Measurements from ENCODE around the gene CPLX3. TPM values are rescaled to one million over a fixed set of nuclear protein-coding genes. Genes with fewer than 3 reads are reported as not detected.

The CPLX3 gene
- total RNA-seq, 1 donor from 2014 or later = not detected

DNA sequence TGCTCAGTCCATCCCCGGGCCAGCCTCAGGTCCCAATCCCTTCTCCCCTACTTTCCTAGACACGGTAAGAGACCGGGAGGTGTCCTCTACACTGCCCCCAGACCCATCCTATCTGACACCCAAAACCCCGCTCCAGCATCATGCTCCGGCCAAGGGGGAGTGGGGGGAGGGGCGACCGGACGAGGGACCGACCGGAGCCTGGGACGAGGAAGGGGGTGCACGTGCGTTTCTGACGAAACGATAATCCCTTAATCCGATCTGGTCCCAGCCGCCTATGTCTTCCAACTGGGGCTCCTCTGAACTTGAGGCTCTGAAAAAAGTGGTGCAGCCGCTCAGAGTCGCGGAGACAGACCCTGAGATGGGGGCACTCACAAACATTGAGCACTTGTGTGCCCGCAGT lies 494 bp downstream of the CPLX3 start:
- peaks cover 43% of the 10 kb centered on the region for H3K27me3 ChIP-seq (ENCODE audit: control insufficient read depth, insufficient read depth, low read length)
- DNase-seq (ENCODE audit: low read depth) = no peak
- H3K4me3 ChIP-seq (ENCODE audit: low read depth, low read length) = no peak overlapping the region
- H3K36me3 ChIP-seq (ENCODE audit: control insufficient read depth, insufficient read depth, low read length) = no peaks in the 10 kb centered on the region
- TF ChIP-seq, protein P1, sequence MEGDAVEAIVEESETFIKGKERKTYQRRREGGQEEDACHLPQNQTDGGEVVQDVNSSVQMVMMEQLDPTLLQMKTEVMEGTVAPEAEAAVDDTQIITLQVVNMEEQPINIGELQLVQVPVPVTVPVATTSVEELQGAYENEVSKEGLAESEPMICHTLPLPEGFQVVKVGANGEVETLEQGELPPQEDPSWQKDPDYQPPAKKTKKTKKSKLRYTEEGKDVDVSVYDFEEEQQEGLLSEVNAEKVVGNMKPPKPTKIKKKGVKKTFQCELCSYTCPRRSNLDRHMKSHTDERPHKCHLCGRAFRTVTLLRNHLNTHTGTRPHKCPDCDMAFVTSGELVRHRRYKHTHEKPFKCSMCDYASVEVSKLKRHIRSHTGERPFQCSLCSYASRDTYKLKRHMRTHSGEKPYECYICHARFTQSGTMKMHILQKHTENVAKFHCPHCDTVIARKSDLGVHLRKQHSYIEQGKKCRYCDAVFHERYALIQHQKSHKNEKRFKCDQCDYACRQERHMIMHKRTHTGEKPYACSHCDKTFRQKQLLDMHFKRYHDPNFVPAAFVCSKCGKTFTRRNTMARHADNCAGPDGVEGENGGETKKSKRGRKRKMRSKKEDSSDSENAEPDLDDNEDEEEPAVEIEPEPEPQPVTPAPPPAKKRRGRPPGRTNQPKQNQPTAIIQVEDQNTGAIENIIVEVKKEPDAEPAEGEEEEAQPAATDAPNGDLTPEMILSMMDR (IDR thresholded peaks at IDR 0.05; ENCODE audit: insufficient read depth, low read length, poor library complexity, severe bottlenecking) = no peak

DNA sequence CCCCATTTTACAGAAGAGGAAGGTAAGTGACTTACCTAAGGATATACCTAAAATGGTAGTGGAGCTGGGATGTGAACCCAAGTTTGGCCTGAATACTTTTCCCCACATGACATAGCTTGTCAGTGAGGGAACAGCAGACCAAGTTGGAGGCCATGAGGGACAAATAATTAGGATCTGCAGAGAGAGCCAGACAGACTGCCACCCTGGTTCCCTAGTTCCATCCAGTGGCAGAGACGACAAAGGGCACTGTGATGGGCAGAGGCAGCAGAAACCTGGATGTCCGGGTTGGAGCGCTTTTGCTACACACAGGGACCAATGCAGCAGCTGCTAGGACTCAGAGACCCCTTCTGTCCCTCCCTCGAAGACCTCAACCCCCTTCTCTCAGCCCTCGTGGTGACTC lies 1.2 kb downstream of the CPLX3 start:
- DNase-seq (ENCODE audit: low read depth) = no peak
- Histone ChIP-seq H3K27me3 (ENCODE audit: control insufficient read depth, insufficient read depth, low read length) (peaks cover 43% of the 10 kb centered on the region), H3K36me3 (ENCODE audit: control insufficient read depth, insufficient read depth, low read length) (no peaks in the 10 kb centered on the region), H3K4me3 (ENCODE audit: low read depth, low read length) (no peak overlapping the region)
- TF ChIP-seq, protein P1 (IDR thresholded peaks at IDR 0.05; ENCODE audit: insufficient read depth, low read length, poor library complexity, severe bottlenecking) = no peak

DNA sequence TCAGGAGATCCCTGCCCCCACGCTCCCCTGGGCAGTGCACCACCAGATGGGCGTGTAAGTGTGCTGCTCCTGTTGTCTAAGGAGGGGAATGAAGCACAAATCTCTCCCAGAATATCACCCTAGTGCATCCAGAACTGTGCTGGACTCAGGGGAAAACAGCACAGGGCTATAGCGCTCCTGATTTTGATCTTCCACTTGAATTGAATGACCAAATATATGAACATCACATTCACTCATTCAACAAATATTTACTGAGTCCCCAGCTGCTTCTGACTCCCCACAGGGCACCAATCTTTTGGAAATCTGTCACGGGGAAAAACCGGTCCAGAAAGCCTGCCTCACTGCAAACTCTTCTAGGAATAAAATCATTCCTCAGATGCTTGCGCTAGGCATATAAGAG lies 2.4 kb downstream of the CPLX3 start:
- TF ChIP-seq, protein P1 (IDR thresholded peaks at IDR 0.05; ENCODE audit: insufficient read depth, low read length, poor library complexity, severe bottlenecking) = no peak
- Histone ChIP-seq H3K4me3 (ENCODE audit: low read depth, low read length) (no peak overlapping the region), H3K36me3 (ENCODE audit: control insufficient read depth, insufficient read depth, low read length) (no peaks in the 10 kb centered on the region), H3K27me3 (ENCODE audit: control insufficient read depth, insufficient read depth, low read length) (peaks cover 43% of the 10 kb centered on the region)
- DNase-seq (ENCODE audit: low read depth) = no peak

DNA sequence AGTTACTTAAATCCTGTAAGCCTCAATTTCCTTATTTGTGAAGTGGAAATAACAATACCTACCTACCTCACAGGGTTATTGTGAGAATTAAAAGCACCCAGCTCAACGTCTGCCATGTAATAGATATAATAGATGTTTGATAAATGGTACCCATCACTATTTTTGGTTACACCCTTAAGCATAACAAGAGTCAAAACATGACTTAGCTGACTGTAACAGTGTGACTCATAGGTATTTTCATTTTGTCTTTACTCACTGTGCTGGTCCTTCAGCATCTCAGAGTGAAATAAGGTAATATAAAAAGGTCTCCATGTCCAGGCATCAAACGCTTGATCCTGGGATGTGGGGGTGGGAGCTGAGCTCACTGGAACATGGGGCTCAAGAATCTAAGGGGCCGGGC lies 3.1 kb downstream of the CPLX3 start:
- no peaks in the 10 kb centered on the region for H3K36me3 ChIP-seq (ENCODE audit: control insufficient read depth, insufficient read depth, low read length)
- DNase-seq (ENCODE audit: low read depth) = no peak
- H3K27me3 ChIP-seq (ENCODE audit: control insufficient read depth, insufficient read depth, low read length) = peaks cover 41% of the 10 kb centered on the region
- no peak overlapping the region for H3K4me3 ChIP-seq (ENCODE audit: low read depth, low read length)
- TF ChIP-seq, protein P1 (IDR thresholded peaks at IDR 0.05; ENCODE audit: insufficient read depth, low read length, poor library complexity, severe bottlenecking) = no peak

DNA sequence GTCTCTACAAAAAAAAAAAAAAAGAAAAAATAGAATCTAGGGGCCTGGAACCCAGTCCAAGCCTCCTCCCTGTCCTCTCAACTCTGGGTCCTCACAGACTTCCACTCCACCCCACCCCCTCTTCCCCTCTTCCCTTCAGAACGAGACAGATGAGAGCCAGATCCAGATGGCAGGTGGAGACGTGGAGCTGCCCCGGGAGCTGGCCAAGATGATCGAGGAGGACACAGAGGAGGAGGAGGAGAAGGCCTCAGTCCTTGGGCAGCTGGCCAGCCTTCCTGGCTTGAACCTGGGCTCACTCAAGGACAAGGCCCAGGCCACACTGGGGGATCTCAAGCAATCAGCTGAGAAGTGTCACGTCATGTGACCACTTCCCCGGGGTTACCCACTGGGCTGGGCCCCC lies 3.6 kb downstream of the CPLX3 start:
- Histone ChIP-seq H3K4me3 (ENCODE audit: low read depth, low read length) (no peak overlapping the region), H3K36me3 (ENCODE audit: control insufficient read depth, insufficient read depth, low read length) (no peaks in the 10 kb centered on the region), H3K27me3 (ENCODE audit: control insufficient read depth, insufficient read depth, low read length) (peaks cover 37% of the 10 kb centered on the region)
- TF ChIP-seq, protein P1 (IDR thresholded peaks at IDR 0.05; ENCODE audit: insufficient read depth, low read length, poor library complexity, severe bottlenecking) = no peak
- no peak for DNase-seq (ENCODE audit: low read depth)

DNA sequence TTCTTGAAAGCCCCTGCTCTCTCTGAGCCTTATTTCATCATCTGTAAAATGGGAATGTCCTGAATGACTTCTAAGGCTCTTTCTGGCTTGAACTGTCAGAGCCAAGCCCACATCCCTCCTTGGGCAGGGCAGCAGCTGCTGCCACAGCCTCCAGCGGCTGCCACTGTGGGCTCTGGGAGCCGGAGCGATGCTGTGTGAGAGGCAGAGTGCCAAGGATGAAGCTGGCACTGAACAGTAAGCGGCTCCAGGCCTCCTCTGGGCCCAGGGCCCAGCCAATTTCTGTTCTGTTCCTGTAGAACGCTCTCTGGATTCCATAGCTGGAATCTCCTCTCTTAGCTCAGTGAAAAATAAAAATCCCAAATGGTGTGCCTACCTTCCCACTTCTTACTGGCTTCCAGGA lies 4.4 kb downstream of the CPLX3 start:
- no peak for DNase-seq (ENCODE audit: low read depth)
- no peaks in the 10 kb centered on the region for H3K36me3 ChIP-seq (ENCODE audit: control insufficient read depth, insufficient read depth, low read length)
- H3K4me3 ChIP-seq (ENCODE audit: low read depth, low read length) = no peak overlapping the region
- TF ChIP-seq, protein P1 (IDR thresholded peaks at IDR 0.05; ENCODE audit: insufficient read depth, low read length, poor library complexity, severe bottlenecking) = no peak
- H3K27me3 ChIP-seq (ENCODE audit: control insufficient read depth, insufficient read depth, low read length) = peaks cover 28% of the 10 kb centered on the region

Measured in kidney epithelial cell (primary cell).